Stimulated activated naive CD8-positive, alpha-beta T cell treated with anti-CD3 and anti-CD28 coated beads, Interleukin-15, Interleukin-2, amounts not matched to agents 100 ng/mL and 50 ng/mL, for 24 hours (primary cell): ENCODE measurements around the gene AMZ1.

Experiments
- H3K27ac Mint-ChIP-seq: one replicate; pipeline ENCODE4 v1.8.0; 2021; ENCODE audit warnings: mild to moderate bottlenecking, mixed read lengths
- H3K27me3 Mint-ChIP-seq: one replicate; pipeline ENCODE4 v1.8.0; 2021; ENCODE audit warnings: mixed read lengths
- H3K36me3 Mint-ChIP-seq: one replicate; pipeline ENCODE4 v1.8.0; 2021; ENCODE audit warnings: low read depth, mixed read lengths
- H3K4me1 Mint-ChIP-seq: one replicate; pipeline ENCODE4 v1.8.0; 2021; ENCODE audit warnings: low read depth, mixed read lengths
- H3K4me3 Mint-ChIP-seq: one replicate; pipeline ENCODE4 v1.8.0; 2021; ENCODE audit warnings: mild to moderate bottlenecking, mixed read lengths
- H3K9me3 Mint-ChIP-seq: one replicate; pipeline ENCODE4 v1.8.0; 2021; ENCODE audit warnings: mixed read lengths

AMZ1 gene

DNA sequence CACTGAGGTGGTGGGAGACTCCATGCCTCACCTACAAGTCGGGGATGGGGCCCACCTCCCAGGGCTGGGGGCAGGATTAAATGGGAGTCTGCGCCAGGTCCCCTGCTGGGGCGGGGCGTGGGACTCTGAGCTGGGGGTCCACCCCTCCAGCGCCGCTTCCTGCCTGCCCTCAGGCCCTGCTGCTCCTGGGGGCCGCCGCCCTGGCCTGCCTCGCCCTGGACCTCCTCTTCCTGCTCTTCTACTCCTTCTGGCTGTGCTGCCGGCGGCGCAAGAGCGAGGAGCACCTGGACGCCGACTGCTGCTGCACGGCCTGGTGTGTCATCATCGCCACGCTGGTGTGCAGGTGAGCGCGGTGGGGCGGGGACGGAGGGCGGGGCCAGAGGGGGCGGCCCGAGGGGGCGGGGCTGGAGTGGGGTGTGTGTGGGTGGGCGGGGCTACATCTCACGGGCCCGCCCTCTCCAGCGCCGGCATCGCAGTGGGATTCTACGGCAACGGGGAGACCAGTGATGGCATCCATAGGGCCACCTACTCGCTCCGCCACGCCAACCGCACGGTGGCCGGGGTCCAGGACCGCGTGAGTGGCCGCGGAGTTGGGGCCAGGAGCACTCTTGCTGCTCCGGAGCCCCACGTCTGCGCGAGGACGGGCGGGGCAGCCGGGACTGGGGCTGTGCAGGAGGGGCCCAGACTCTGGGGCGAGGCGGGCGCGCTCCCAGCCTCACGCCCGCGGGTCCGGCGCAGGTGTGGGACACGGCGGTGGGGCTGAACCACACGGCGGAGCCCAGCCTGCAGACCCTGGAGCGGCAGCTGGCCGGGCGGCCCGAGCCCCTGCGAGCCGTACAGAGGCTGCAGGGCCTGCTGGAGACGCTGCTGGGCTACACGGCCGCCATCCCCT is 41.1 kb upstream of the AMZ1 start:
- Mint-ChIP-seq H3K4me1 (peaks cover 19% of the 10 kb centered on the region), H3K9me3 (no peaks in the 10 kb centered on the region), H3K27ac (no peak overlapping the region), H3K27me3 (no peaks in the 10 kb centered on the region), H3K4me3 (no peak overlapping the region), H3K36me3 (no peaks in the 10 kb centered on the region)

- no peaks in the 10 kb centered on the region for H3K36me3 Mint-ChIP-seq
- H3K4me3 Mint-ChIP-seq, result no peak overlapping the region
- no peak overlapping the region for H3K27ac Mint-ChIP-seq
- no peaks in the 10 kb centered on the region for H3K9me3 Mint-ChIP-seq
- no peaks in the 10 kb centered on the region for H3K27me3 Mint-ChIP-seq
- peaks cover 19% of the 10 kb centered on the region for H3K4me1 Mint-ChIP-seq
Measured at GRCh38 chr7:2647594-2648172, 40.3 kb upstream of the AMZ1 start.

- no peaks in the 10 kb centered on the region for H3K36me3 Mint-ChIP-seq
- no peaks in the 10 kb centered on the region for H3K9me3 Mint-ChIP-seq
- no peak overlapping the region for H3K27ac Mint-ChIP-seq
Measured at GRCh38 chr7:2649139-2649838, 38.7 kb upstream of the AMZ1 start.

GRCh38 chr7:2649991-2650390 is 38.0 kb upstream of the AMZ1 start:
- no peak overlapping the region for H3K27ac Mint-ChIP-seq
- H3K4me1 Mint-ChIP-seq, result peaks cover 12% of the 10 kb centered on the region
- H3K27me3 Mint-ChIP-seq, result no peaks in the 10 kb centered on the region
- no peaks in the 10 kb centered on the region for H3K9me3 Mint-ChIP-seq
- H3K36me3 Mint-ChIP-seq, result no peaks in the 10 kb centered on the region
- no peak overlapping the region for H3K4me3 Mint-ChIP-seq

More at GRCh38 chr7:2649139-2649838, 38.7 kb upstream of the AMZ1 start:
- peaks cover 19% of the 10 kb centered on the region for H3K4me1 Mint-ChIP-seq
- no peak overlapping the region for H3K4me3 Mint-ChIP-seq
- no peaks in the 10 kb centered on the region for H3K27me3 Mint-ChIP-seq

- no peaks in the 10 kb centered on the region for H3K9me3 Mint-ChIP-seq
- H3K4me3 Mint-ChIP-seq, result no peak overlapping the region
- no peak overlapping the region for H3K27ac Mint-ChIP-seq
- H3K36me3 Mint-ChIP-seq, result no peaks in the 10 kb centered on the region
- peaks cover 7% of the 10 kb centered on the region for H3K4me1 Mint-ChIP-seq
- H3K27me3 Mint-ChIP-seq, result no peaks in the 10 kb centered on the region
Measured at GRCh38 chr7:2650451-2650850, 37.6 kb upstream of the AMZ1 start.

GRCh38 chr7:2651336-2651735 is 36.7 kb upstream of the AMZ1 start:
- Mint-ChIP-seq H3K4me3 (no peak overlapping the region), H3K27me3 (no peaks in the 10 kb centered on the region), H3K27ac (no peak overlapping the region), H3K9me3 (no peaks in the 10 kb centered on the region), H3K4me1 (no peaks in the 10 kb centered on the region), H3K36me3 (no peaks in the 10 kb centered on the region)

DNA sequence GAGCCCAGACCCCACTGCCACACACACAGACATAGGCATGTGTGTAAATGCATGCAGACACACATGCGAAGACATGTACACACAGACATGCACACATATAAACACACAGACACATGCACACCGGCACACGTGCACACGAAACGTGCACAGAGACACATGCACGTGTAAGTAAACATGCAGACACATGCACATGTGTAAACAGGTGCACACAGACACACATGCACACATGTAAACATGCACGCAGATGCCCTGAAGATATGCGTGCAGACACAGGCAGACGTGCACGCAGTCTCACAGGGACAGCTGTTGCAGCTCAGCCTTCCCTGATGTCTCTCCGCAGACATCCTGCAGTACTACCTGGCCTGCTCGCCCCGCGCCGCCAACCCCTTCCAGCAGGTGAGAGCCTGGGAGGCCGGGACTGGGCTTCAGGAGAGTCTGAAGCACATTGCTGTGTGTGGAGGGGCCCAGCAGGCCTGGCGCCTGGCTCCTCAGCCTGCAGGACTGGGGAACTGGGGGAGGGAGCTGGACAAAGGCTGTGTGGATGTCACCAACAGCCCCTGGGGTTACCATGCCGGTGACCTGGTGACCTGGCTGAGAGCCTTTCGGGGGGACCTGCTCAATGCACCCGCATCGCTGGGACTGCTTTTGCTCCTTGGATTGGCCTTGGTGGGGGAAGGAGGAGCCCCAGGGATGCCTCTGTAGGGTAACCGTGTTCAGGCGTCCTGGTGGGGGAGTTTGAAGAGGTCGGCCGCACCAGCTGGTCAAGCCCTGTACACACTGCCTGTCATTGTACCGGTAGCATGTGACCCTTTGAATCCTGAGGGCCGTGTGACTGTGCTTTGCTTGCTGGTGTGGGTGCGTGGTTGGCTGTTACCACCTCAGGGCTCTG is 35.9 kb upstream of the AMZ1 start:
- no peaks in the 10 kb centered on the region for H3K27me3 Mint-ChIP-seq
- H3K4me3 Mint-ChIP-seq, result no peak overlapping the region

DNA sequence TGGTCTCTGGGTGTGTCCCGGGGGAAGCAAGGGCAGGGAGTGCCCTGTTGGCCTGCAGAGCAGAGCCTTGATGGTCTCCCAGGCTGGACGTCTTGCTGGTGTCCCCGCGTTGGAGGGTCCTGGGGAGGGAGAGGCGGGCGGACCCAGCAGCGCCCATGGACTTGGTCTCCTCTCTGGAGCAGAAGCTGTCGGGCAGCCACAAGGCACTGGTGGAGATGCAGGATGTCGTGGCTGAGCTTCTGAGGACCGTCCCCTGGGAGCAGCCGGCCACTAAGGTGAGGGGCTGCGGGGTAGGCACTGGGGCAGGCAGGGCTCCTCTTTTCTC is 35.3 kb upstream of the AMZ1 start:
- H3K27me3 Mint-ChIP-seq, result no peaks in the 10 kb centered on the region
- no peaks in the 10 kb centered on the region for H3K9me3 Mint-ChIP-seq
- no peak overlapping the region for H3K4me3 Mint-ChIP-seq
- no peaks in the 10 kb centered on the region for H3K4me1 Mint-ChIP-seq
- no peak overlapping the region for H3K27ac Mint-ChIP-seq
- H3K36me3 Mint-ChIP-seq, result peaks cover 5% of the 10 kb centered on the region

More for the DNA sequence above, 35.9 kb upstream of the AMZ1 start:
- Mint-ChIP-seq H3K9me3 (no peaks in the 10 kb centered on the region), H3K27ac (no peak overlapping the region), H3K4me1 (no peaks in the 10 kb centered on the region), H3K36me3 (peaks cover 2% of the 10 kb centered on the region)

DNA sequence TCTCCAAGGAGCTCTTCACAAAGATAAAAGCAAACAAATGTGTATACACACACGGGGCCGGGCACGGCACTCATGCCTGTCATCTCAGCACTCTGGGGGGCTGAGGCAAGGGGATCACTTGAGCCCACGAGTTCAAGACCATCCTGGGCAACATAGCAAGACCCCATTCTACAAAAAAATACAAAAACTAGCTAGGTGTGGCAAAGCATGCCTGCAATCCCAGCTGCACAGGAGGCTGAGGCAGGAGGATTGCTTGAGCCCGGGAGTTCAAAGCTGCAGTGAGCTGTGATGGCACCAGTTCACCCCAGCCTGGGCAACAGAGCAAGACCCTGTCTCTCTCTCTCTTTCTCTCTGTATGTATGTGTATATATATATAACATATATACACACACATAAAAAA is 33.9 kb upstream of the AMZ1 start:
- no peaks in the 10 kb centered on the region for H3K4me1 Mint-ChIP-seq
- no peak overlapping the region for H3K27ac Mint-ChIP-seq
- H3K9me3 Mint-ChIP-seq, result no peaks in the 10 kb centered on the region
- no peak overlapping the region for H3K4me3 Mint-ChIP-seq
- no peaks in the 10 kb centered on the region for H3K27me3 Mint-ChIP-seq
- peaks cover 5% of the 10 kb centered on the region for H3K36me3 Mint-ChIP-seq

DNA sequence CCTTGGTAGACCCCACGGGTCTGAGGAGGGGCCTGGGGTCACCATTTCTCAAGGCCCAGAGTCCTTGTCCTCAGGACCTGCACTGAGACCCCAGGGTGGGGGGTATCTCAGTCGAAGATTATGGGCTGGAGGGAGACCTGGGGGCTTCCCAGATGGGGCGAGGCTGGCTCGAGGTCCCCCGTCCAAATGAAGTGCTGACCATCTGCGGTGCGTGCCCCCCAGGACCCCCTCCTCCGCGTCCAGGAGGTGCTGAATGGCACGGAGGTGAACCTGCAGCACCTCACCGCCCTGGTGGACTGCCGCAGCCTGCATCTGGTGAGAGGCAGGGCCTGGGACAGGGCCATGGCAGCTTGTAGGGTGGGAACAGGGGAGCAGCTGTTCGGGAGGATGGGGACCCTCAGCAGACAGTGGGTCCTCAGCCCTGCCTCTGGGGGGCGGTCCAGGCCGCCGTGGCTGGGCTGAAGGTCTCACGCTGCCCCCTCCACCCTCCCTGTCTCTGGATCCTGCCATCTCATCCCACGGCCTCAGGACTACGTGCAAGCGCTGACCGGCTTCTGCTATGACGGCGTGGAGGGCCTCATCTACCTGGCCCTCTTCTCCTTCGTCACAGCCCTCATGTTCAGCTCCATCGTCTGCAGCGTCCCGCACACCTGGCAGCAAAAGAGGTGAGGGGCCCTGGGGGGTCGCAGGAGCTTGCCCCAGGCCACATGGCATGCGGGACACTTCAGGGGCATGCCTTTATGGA is 32.0 kb upstream of the AMZ1 start:
- H3K36me3 Mint-ChIP-seq, result peaks cover 5% of the 10 kb centered on the region
- no peaks in the 10 kb centered on the region for H3K27me3 Mint-ChIP-seq
- H3K4me1 Mint-ChIP-seq, result no peaks in the 10 kb centered on the region
- no peak overlapping the region for H3K27ac Mint-ChIP-seq
- H3K4me3 Mint-ChIP-seq, result no peak overlapping the region
- H3K9me3 Mint-ChIP-seq, result no peaks in the 10 kb centered on the region

DNA sequence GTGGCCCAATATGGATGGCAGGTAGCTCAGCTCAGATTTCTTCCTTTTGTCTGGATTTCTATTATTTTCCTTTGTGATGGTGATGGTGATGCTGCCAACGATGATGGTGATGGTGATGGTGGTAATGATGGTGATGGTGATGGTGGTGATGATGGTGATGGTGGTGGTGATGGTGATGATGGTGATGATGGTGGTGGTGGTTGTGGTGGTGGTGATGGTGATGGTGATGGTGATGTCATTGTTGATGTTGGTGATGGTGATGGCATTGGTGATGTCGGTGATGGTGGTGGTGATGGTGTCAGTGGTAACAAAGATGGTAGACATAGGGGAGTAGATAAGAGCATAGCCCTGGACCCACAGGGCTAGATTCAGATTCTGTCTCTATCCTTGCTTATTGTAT is 30.8 kb upstream of the AMZ1 start:
- H3K4me1 Mint-ChIP-seq, result no peaks in the 10 kb centered on the region
- no peak overlapping the region for H3K4me3 Mint-ChIP-seq
- no peak overlapping the region for H3K27ac Mint-ChIP-seq
- H3K27me3 Mint-ChIP-seq, result no peaks in the 10 kb centered on the region
- H3K36me3 Mint-ChIP-seq, result peaks cover 5% of the 10 kb centered on the region
- H3K9me3 Mint-ChIP-seq, result no peaks in the 10 kb centered on the region

- Mint-ChIP-seq H3K27me3 (no peaks in the 10 kb centered on the region), H3K4me1 (no peaks in the 10 kb centered on the region), H3K27ac (no peak overlapping the region), H3K9me3 (no peaks in the 10 kb centered on the region), H3K4me3 (no peak overlapping the region), H3K36me3 (peaks cover 5% of the 10 kb centered on the region)
Measured at GRCh38 chr7:2657920-2658671, 29.9 kb upstream of the AMZ1 start.

DNA sequence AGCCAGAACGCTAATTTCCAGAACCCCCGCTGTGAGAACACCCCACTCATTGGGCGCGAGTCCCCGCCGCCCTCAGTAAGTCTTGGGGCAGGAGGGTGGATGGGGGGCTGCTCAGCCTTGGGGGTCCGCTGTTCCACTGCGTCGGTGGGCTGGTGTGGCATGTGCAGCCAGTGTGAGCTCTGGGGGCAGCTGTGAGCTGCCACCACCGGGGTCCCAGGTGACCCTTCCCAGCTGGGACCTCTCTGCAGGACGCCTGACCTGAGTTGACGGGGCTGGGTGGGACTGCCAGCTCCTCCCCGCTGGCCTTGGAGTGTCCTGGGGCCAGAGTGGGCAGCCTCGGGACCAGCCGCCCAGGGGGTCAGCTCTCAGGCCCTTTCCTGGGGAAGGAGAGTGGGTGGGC is 29.1 kb upstream of the AMZ1 start:
- Mint-ChIP-seq H3K4me3 (no peak overlapping the region), H3K9me3 (no peaks in the 10 kb centered on the region), H3K27me3 (no peaks in the 10 kb centered on the region), H3K36me3 (peaks cover 5% of the 10 kb centered on the region), H3K27ac (no peak overlapping the region), H3K4me1 (no peaks in the 10 kb centered on the region)
